Trophoblast cell (in vitro differentiated cells and primary cell): ENCODE measurements around the gene LAMB4.
A peak's percentile ranks its signal among the peaks of the same experiment; 100 is the strongest.

Experiments
- DNase-seq, 2 donors: peaks; one replicate each; pipeline ENCODE4 v3.0.0-alpha.2; 2016
- H2AFZ ChIP-seq: 2 replicates; pipeline ENCODE4 v1.6.1; 2013; ENCODE audit warnings: low read length, moderate library complexity, mild to moderate bottlenecking; ENCODE audit not compliant: insufficient read depth, poor library complexity
- H2AK5ac ChIP-seq: 2 replicates; pipeline ENCODE4 v1.6.1; 2013; ENCODE audit warnings: mild to moderate bottlenecking, low read length
- H2BK120ac ChIP-seq: 2 replicates; pipeline ENCODE4 v1.6.1; 2013; ENCODE audit warnings: low read length, mild to moderate bottlenecking, moderate library complexity; ENCODE audit not compliant: insufficient read depth, poor library complexity
- H2BK12ac ChIP-seq: 2 replicates; pipeline ENCODE4 v1.6.1; 2013; ENCODE audit warnings: mild to moderate bottlenecking, low read length, moderate library complexity
- H2BK5ac ChIP-seq: 2 replicates; pipeline ENCODE4 v1.6.1; 2013; ENCODE audit warnings: low read length, low read depth, moderate library complexity, mild to moderate bottlenecking; ENCODE audit not compliant: poor library complexity
- H3K14ac ChIP-seq: 2 replicates; pipeline ENCODE4 v1.6.1; 2013; ENCODE audit warnings: mild to moderate bottlenecking, low read length
- H3K18ac ChIP-seq: 2 replicates; pipeline ENCODE4 v1.6.1; 2013; ENCODE audit warnings: mild to moderate bottlenecking, low read length
- H3K23ac ChIP-seq: 2 replicates; pipeline ENCODE4 v1.6.1; 2013; ENCODE audit warnings: low read length
- H3K27ac ChIP-seq: 2 replicates; pipeline ENCODE4 v1.5.1; 2013; ENCODE audit warnings: low read depth, mild to moderate bottlenecking, inconsistent platforms, low read length, moderate library complexity
- H3K27me3 ChIP-seq: 2 replicates; pipeline ENCODE4 v1.6.1; 2013; ENCODE audit warnings: inconsistent platforms, mild to moderate bottlenecking, low read length, moderate library complexity; ENCODE audit not compliant: insufficient read depth
- H3K36me3 ChIP-seq, 2 experiments: 1 replicate in 1 of 2; 2 replicates in 1 of 2; pipeline ENCODE4 v1.6.1; 2013; ENCODE audit warnings: low read length in 2 of 2, mild to moderate bottlenecking in 2 of 2, moderate library complexity in 1 of 2; ENCODE audit not compliant: insufficient read depth in 2 of 2, control insufficient read depth in 1 of 2
- H3K4ac ChIP-seq: 2 replicates; pipeline ENCODE4 v1.6.1; 2013; ENCODE audit warnings: low read depth, mild to moderate bottlenecking, low read length, moderate library complexity
- H3K4me1 ChIP-seq, 2 experiments: 1 replicate in 1 of 2; 2 replicates in 1 of 2; pipeline ENCODE4 v1.6.1; 2013; ENCODE audit warnings: low read length in 2 of 2, mild to moderate bottlenecking in 2 of 2, moderate library complexity in 1 of 2; ENCODE audit not compliant: insufficient read depth in 2 of 2, control insufficient read depth in 1 of 2
- H3K4me2 ChIP-seq: 2 replicates; pipeline ENCODE4 v1.6.1; 2013; ENCODE audit warnings: inconsistent platforms, mild to moderate bottlenecking, low read length, moderate library complexity
- H3K4me3 ChIP-seq: 2 replicates; pipeline ENCODE4 v1.5.1; 2013; ENCODE audit warnings: mild to moderate bottlenecking, low read depth, low read length, inconsistent platforms
- H3K79me1 ChIP-seq: one replicate; pipeline ENCODE4 v1.6.1; 2013; ENCODE audit warnings: low read length
- H3K79me2 ChIP-seq: 2 replicates; pipeline ENCODE4 v1.6.1; 2013; ENCODE audit warnings: low read length, mild to moderate bottlenecking; ENCODE audit not compliant: control insufficient read depth, insufficient read depth, poor library complexity
- H3K9ac ChIP-seq: 2 replicates; pipeline ENCODE4 v1.6.1; 2013; ENCODE audit warnings: mild to moderate bottlenecking, low read length
- H3K9me3 ChIP-seq: 2 replicates; pipeline ENCODE4 v1.6.1; 2013; ENCODE audit warnings: low read depth, mild to moderate bottlenecking, control low read depth, inconsistent platforms, low read length; ENCODE audit not compliant: insufficient read depth
- H4K12ac ChIP-seq: 2 replicates; pipeline ENCODE4 v1.6.1; 2013; ENCODE audit warnings: low read depth, mild to moderate bottlenecking, low read length, moderate library complexity
- H4K8ac ChIP-seq: 2 replicates; pipeline ENCODE4 v1.6.1; 2013; ENCODE audit warnings: low read depth, mild to moderate bottlenecking, low read length, moderate library complexity
- H4K91ac ChIP-seq: one replicate; pipeline ENCODE4 v1.6.1; 2013; ENCODE audit warnings: low read depth, mild to moderate bottlenecking, low read length, moderate library complexity
- WGBS: extraction: QIAGEN DNeasy Blood & Tissue Kit; methylation state at CpG from one replicate; pipeline ENCODE4 v1.1.7; 2013; ENCODE audit warnings: missing lambda C conversion rate; ENCODE audit not compliant: insufficient read length, insufficient coverage; ENCODE audit errors: extremely low coverage; 5-methylcytosine and 5-hydroxymethylcytosine counted together

Gene LAMB4

GRCh38 chr7:108059526-108059925, 70.6 kb downstream of the LAMB4 start:
- WGBS, result no CpG with 5 or more reads among the region's 6 CpGs

GRCh38 chr7:108057951-108058481, 72.1 kb downstream of the LAMB4 start:
- DNase-seq, result no peak
- Histone ChIP-seq H3K14ac (no peak overlapping the region), H3K4me1 (peaks cover 2 to 3% of the 10 kb centered on the region in 2 experiments)

More at GRCh38 chr7:108059526-108059925, 70.6 kb downstream of the LAMB4 start:
- Histone ChIP-seq H3K4ac (no peak overlapping the region), H3K4me2 (no peak overlapping the region), H3K27ac (no peak overlapping the region), H3K23ac (no peak overlapping the region), H4K91ac (no peak overlapping the region), H3K18ac (no peak overlapping the region), H2BK12ac (no peak overlapping the region), H3K14ac (no peak overlapping the region), H2BK120ac (no peak overlapping the region), H2BK5ac (no peak overlapping the region), H2AK5ac (no peak overlapping the region), H3K79me1 (no peaks in the 10 kb centered on the region), H3K36me3 (no peaks in the 10 kb centered on the region), H3K9ac (no peak overlapping the region), H3K4me1 (peaks cover 2 to 3% of the 10 kb centered on the region in 2 experiments), H4K12ac (no peak overlapping the region), H3K79me2 (no peaks in the 10 kb centered on the region), H3K27me3 (no peaks in the 10 kb centered on the region), H2AFZ (no peak overlapping the region), H3K4me3 (no peak overlapping the region), H3K9me3 (no peaks in the 10 kb centered on the region), H4K8ac (no peak overlapping the region)
- DNase-seq, result peak; percentile 50 to 69

GRCh38 chr7:108055611-108056021, 74.5 kb downstream of the LAMB4 start:
- H2BK5ac ChIP-seq, result peak overlapping the region; percentile 10
- H3K4me1 ChIP-seq, result peaks cover 2 to 3% of the 10 kb centered on the region in 2 experiments
- no peak overlapping the region for H3K18ac ChIP-seq
- no peak overlapping the region for H3K23ac ChIP-seq
- no peaks in the 10 kb centered on the region for H3K79me1 ChIP-seq
- H3K4me2 ChIP-seq, result no peak overlapping the region
- DNase-seq, result peak; percentile 21 to 48
- H3K9me3 ChIP-seq, result no peaks in the 10 kb centered on the region
- H4K91ac ChIP-seq, result no peak overlapping the region
- WGBS, result no CpG with 5 or more reads among the region's 7 CpGs
- no peak overlapping the region for H2BK120ac ChIP-seq
- H3K9ac ChIP-seq, result no peak overlapping the region
- H3K36me3 ChIP-seq, result no peaks in the 10 kb centered on the region
- H2AK5ac ChIP-seq, result no peak overlapping the region
- H3K79me2 ChIP-seq, result no peaks in the 10 kb centered on the region
- H3K27ac ChIP-seq, result no peak overlapping the region
- H2AFZ ChIP-seq, result no peak overlapping the region
- no peak overlapping the region for H4K8ac ChIP-seq
- H4K12ac ChIP-seq, result no peak overlapping the region
- H3K27me3 ChIP-seq, result no peaks in the 10 kb centered on the region
- no peak overlapping the region for H3K14ac ChIP-seq
- no peak overlapping the region for H2BK12ac ChIP-seq
- no peak overlapping the region for H3K4me3 ChIP-seq
- no peak overlapping the region for H3K4ac ChIP-seq

More at GRCh38 chr7:108057951-108058481, 72.1 kb downstream of the LAMB4 start:
- H2AK5ac ChIP-seq, result no peak overlapping the region
- H3K79me1 ChIP-seq, result no peaks in the 10 kb centered on the region
- H2BK5ac ChIP-seq, result no peak overlapping the region
- H3K79me2 ChIP-seq, result no peaks in the 10 kb centered on the region
- H4K91ac ChIP-seq, result no peak overlapping the region
- no peak overlapping the region for H3K23ac ChIP-seq
- H3K4me3 ChIP-seq, result no peak overlapping the region
- no peaks in the 10 kb centered on the region for H3K27me3 ChIP-seq
- no peak overlapping the region for H4K12ac ChIP-seq
- H2BK120ac ChIP-seq, result no peak overlapping the region
- H2AFZ ChIP-seq, result no peak overlapping the region
- WGBS, result no CpG with 5 or more reads among the region's 4 CpGs
- H3K9me3 ChIP-seq, result no peaks in the 10 kb centered on the region
- H4K8ac ChIP-seq, result no peak overlapping the region
- H3K4ac ChIP-seq, result no peak overlapping the region
- no peak overlapping the region for H3K4me2 ChIP-seq
- no peak overlapping the region for H2BK12ac ChIP-seq
- no peaks in the 10 kb centered on the region for H3K36me3 ChIP-seq
- H3K27ac ChIP-seq, result no peak overlapping the region
- no peak overlapping the region for H3K18ac ChIP-seq
- no peak overlapping the region for H3K9ac ChIP-seq

GRCh38 chr7:108054537-108054936, 75.6 kb downstream of the LAMB4 start:
- DNase-seq, result no peak
- no peak overlapping the region for H2AFZ ChIP-seq
- no peak overlapping the region for H2BK12ac ChIP-seq
- no peak overlapping the region for H4K12ac ChIP-seq
- no peak overlapping the region for H4K91ac ChIP-seq
- H3K79me1 ChIP-seq, result no peaks in the 10 kb centered on the region
- H3K4ac ChIP-seq, result no peak overlapping the region
- no peak overlapping the region for H4K8ac ChIP-seq
- H3K36me3 ChIP-seq, result no peaks in the 10 kb centered on the region
- no peak overlapping the region for H3K27ac ChIP-seq
- no peak overlapping the region for H3K4me2 ChIP-seq
- no peak overlapping the region for H3K4me3 ChIP-seq
- no peak overlapping the region for H2BK5ac ChIP-seq
- no peak overlapping the region for H3K18ac ChIP-seq
- WGBS, result no CpG with 5 or more reads among the region's 1 CpG
- no peak overlapping the region for H3K9ac ChIP-seq
- no peaks in the 10 kb centered on the region for H3K27me3 ChIP-seq
- H3K9me3 ChIP-seq, result no peaks in the 10 kb centered on the region
- H3K23ac ChIP-seq, result no peak overlapping the region
- peaks cover 2 to 3% of the 10 kb centered on the region in 2 experiments for H3K4me1 ChIP-seq
- H2BK120ac ChIP-seq, result no peak overlapping the region
- H3K79me2 ChIP-seq, result no peaks in the 10 kb centered on the region
- no peak overlapping the region for H2AK5ac ChIP-seq
- no peak overlapping the region for H3K14ac ChIP-seq
